GM19455 (cell line): ENCODE results near the gene EVA1A.

Experiments used
- ATAC-seq: cut with Tn5 transposase; IDR thresholded peaks from one replicate; pipeline ENCODE4 v1.9.1; 2021; ENCODE audit not compliant: unreplicated experiment

EVA1A gene

GRCh38 chr2:75454241-75454620, 106.5 kb downstream of the EVA1A start:
- no peak for ATAC-seq

GRCh38 chr2:75453384-75454240, 107.1 kb downstream of the EVA1A start:
- ATAC-seq = no peak

GRCh38 chr2:75450068-75450467, 110.7 kb downstream of the EVA1A start:
- ATAC-seq = no peak

- no peak for ATAC-seq
Measured at GRCh38 chr2:75447176-75447575, 113.6 kb downstream of the EVA1A start.
